ENCODE measurements around the gene CENPX. TPM values are rescaled to one million over a fixed set of nuclear protein-coding genes. Genes with fewer than 3 reads are reported as not detected.

CENPX gene
- total RNA-seq, 1 experiment from 2014 or later, result 77.9 TPM

DNA sequence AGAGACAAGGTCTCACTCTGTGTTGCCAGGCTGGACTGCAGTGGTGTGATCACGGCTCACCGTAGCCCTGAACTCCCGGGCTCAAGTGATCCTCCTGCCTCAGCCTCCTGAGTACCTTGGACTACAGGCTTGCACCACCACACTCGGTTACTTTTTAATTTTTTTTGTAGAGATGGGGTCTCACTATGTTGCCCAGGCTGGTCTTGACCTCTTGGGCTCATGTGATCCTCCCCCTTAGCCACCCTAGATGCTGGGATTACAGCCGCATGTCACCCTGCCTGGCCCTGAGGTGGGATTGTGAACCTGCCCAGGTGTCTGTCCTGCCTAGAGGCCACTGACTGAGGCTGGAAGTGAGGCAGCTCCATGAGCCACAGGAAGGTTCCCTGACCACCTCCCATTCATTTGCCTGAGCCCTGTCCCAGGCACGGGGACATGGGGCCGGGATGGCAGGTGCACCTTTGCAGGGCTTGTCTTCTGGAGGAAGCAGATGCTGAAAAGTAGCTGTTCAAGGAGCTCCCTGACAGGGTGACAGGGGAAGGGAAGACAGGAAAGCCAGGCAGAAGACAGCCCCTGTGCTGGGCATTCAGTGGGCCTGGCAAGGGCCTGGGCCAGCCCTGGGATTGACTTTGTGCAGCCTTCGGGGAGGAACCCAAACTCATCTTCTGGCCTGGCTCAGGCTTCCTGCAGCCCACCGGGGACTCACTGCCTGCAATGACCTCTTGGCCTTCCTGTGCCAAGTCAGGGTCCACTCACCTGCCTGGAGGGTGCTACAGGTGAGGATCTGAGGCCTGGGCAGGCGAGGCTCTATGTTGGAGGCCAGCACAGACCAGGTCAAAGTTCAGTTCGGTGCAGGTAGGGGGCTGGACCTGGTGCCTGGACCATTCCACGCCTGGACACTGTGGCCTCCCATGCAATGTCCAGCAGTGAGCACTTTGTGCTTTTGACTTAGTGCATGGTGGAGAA is 53.5 kb downstream of the CENPX start:
- Histone ChIP-seq H3K18ac (ENCODE audit: insufficient read length, low read depth, low read length) (no peak overlapping the region), H2BK120ac (ENCODE audit: low read depth, low read length, poor library complexity, severe bottlenecking) (no peak overlapping the region), H4K20me1 (ENCODE audit: control insufficient read depth, insufficient read depth, insufficient read length) (no peaks in the 10 kb centered on the region), H3K4me1 (ENCODE audit: insufficient read depth, low read length) (peaks cover 2% of the 10 kb centered on the region; the same call in 1 of the 2 replicates), H3K79me2 (ENCODE audit: insufficient read depth, low read length) (no peaks in the 10 kb centered on the region), H3T11ph (ENCODE audit: low read length) (no peak overlapping the region), H3K14ac (ENCODE audit: insufficient read depth, low read length) (no peak overlapping the region), H3K9ac (ENCODE audit: extremely low read depth, insufficient read length, low read length) (no peak overlapping the region), H3K4me2 (ENCODE audit: insufficient read depth, insufficient read length, low read length) (no peak overlapping the region), H2BK5ac (ENCODE audit: insufficient read length, low read length) (no peak overlapping the region), H2BK15ac (ENCODE audit: low read depth, low read length) (no peak overlapping the region), H3K27ac (ENCODE audit: insufficient read length, low read depth, low read length) (no peak overlapping the region), H3K79me1 (ENCODE audit: insufficient read depth, low read depth, low read length, poor library complexity, severe bottlenecking) (no peaks in the 10 kb centered on the region), H3K4ac (ENCODE audit: low read depth, low read length) (no peak overlapping the region), H4K91ac (ENCODE audit: insufficient read length, low read depth, low read length) (no peak overlapping the region), H4K5ac (ENCODE audit: insufficient read length, low read depth, low read length) (no peak overlapping the region), H2BK20ac (ENCODE audit: low read depth, low read length, poor library complexity, severe bottlenecking) (no peak overlapping the region), H3K56ac (ENCODE audit: insufficient read length, low read depth, low read length) (no peak overlapping the region), H3K9me3 (ENCODE audit: control insufficient read depth, low read depth, low read length) (no peaks in the 10 kb centered on the region), H4K8ac (replicated peaks; ENCODE audit: insufficient read length, low read depth, low read length) (no peak overlapping the region), H3K23me2 (ENCODE audit: insufficient read length, low read depth, low read length, poor library complexity, severe bottlenecking) (no peaks in the 10 kb centered on the region), H2AFZ (ENCODE audit: low read length) (no peak overlapping the region), H3K27me3 (ENCODE audit: insufficient read depth, low read length) (peaks cover 5% of the 10 kb centered on the region; the same call in 1 of the 2 replicates), H2BK12ac (ENCODE audit: insufficient read length, low read depth, low read length) (no peak overlapping the region), H2AK5ac (ENCODE audit: insufficient read length, low read length) (no peak overlapping the region), H3K23ac (ENCODE audit: insufficient read length, low read depth, low read length) (no peak overlapping the region)
- Mint-ChIP-seq H3K4me3 (no peak overlapping the region), H3K27ac (no peak overlapping the region), H3K4me1 (peaks cover 4 to 15% of the 10 kb centered on the region in 2 experiments; a peak in 3 of 4 replicates), H3K9me3 (peaks cover 18% of the 10 kb centered on the region in 2 experiments), H3K36me3 (ENCODE audit: insufficient read depth in 1 of 3, low read depth in 3 of 3) (no peaks in the 10 kb centered on the region; a peak in 1 of 7 replicates), H3K27me3 (ENCODE audit: low read depth) (peaks cover 83% of the 10 kb centered on the region)
- DNase-seq, result no peak
- TF ChIP-seq, protein P1, sequence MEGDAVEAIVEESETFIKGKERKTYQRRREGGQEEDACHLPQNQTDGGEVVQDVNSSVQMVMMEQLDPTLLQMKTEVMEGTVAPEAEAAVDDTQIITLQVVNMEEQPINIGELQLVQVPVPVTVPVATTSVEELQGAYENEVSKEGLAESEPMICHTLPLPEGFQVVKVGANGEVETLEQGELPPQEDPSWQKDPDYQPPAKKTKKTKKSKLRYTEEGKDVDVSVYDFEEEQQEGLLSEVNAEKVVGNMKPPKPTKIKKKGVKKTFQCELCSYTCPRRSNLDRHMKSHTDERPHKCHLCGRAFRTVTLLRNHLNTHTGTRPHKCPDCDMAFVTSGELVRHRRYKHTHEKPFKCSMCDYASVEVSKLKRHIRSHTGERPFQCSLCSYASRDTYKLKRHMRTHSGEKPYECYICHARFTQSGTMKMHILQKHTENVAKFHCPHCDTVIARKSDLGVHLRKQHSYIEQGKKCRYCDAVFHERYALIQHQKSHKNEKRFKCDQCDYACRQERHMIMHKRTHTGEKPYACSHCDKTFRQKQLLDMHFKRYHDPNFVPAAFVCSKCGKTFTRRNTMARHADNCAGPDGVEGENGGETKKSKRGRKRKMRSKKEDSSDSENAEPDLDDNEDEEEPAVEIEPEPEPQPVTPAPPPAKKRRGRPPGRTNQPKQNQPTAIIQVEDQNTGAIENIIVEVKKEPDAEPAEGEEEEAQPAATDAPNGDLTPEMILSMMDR (conservative IDR thresholded peaks at IDR 0.05), result no peak
- WGBS (ENCODE audit: extremely low coverage, insufficient read length, low lambda C conversion rate), result no CpG with 5 or more reads among the region's 12 CpGs

Other genes starting within 250 kb of the CENPX start
- gene GCGR, start 218.7 kb downstream of the CENPX start, total RNA-seq (2021), result 0.24 and 0.26 TPM in 2 replicates
- 117 and 118 TPM in 2 replicates for gene MCRIP1, start 189.6 kb downstream of the CENPX start, total RNA-seq (2021)
- gene PPP1R27, start 187.8 kb downstream of the CENPX start, total RNA-seq (2021), result 0.15 and 0.22 TPM in 2 replicates
- gene P4HB, start 162.3 kb downstream of the CENPX start, total RNA-seq (2021), result 364 and 366 TPM in 2 replicates
- 247 and 255 TPM in 2 replicates for gene ARHGDIA, start 151.5 kb downstream of the CENPX start, total RNA-seq (2021)
- gene ALYREF, start 131.3 kb downstream of the CENPX start, total RNA-seq (2021), result 212 and 219 TPM in 2 replicates
- gene ANAPC11, start 131.2 kb downstream of the CENPX start, total RNA-seq (2021), result 197 and 208 TPM in 2 replicates
- gene NPB, start 120.6 kb downstream of the CENPX start, total RNA-seq (2021), result 2.1 and 2.4 TPM in 2 replicates
- 24.5 and 24.9 TPM in 2 replicates for gene PCYT2, start 111.5 kb downstream of the CENPX start, total RNA-seq (2021)
- gene SIRT7, start 104.7 kb downstream of the CENPX start, total RNA-seq (2021), result 28.7 and 29.7 TPM in 2 replicates
- gene MAFG, start 95.1 kb downstream of the CENPX start, total RNA-seq (2021), result 31.4 and 33.7 TPM in 2 replicates
- 111 and 116 TPM in 2 replicates for gene PYCR1, start 85.6 kb downstream of the CENPX start, total RNA-seq (2021)
- gene MYADML2, start 75.6 kb downstream of the CENPX start, total RNA-seq (2021), result 0.13 and 0.22 TPM in 2 replicates
- 2.0 and 2.1 TPM in 2 replicates for gene NOTUM, start 61.7 kb downstream of the CENPX start, total RNA-seq (2021)
- gene ASPSCR1, start 45.2 kb downstream of the CENPX start, total RNA-seq (2021), result 50.9 and 53.1 TPM in 2 replicates
- 28.7 and 30.6 TPM in 2 replicates for gene LRRC45, start 427 bp upstream of the CENPX start, total RNA-seq (2021)
- gene RAC3, start 8.8 kb upstream of the CENPX start, total RNA-seq (2021), result 84.8 and 85.8 TPM in 2 replicates
- gene DCXR, start 14.8 kb upstream of the CENPX start, total RNA-seq (2021), result 90.6 and 93.6 TPM in 2 replicates
- gene RFNG, start 28.9 kb upstream of the CENPX start, total RNA-seq (2021), result 34.0 and 36.5 TPM in 2 replicates
- gene GPS1, start 29.0 kb upstream of the CENPX start, total RNA-seq (2021), result 164 TPM in 2 replicates
- 103 and 104 TPM in 2 replicates for gene DUS1L, start 42.9 kb upstream of the CENPX start, total RNA-seq (2021)
- gene FASN, start 75.4 kb upstream of the CENPX start, total RNA-seq (2021), result 420 and 433 TPM in 2 replicates
- 11.0 and 14.6 TPM in 2 replicates for gene CCDC57, start 190.0 kb upstream of the CENPX start, total RNA-seq (2021)
- 26.0 and 28.4 TPM in 2 replicates for gene SLC16A3, start 206.2 kb upstream of the CENPX start, total RNA-seq (2021)

Measured in H9 (cell line).